A549 (cell line): Measurements from ENCODE around the gene SLCO2A1.

Experiments
- CBX8 ChIP-seq: fragments of 200-600 bp; sonication (generic); IDR thresholded peaks from 2 replicates; pipeline ENCODE4 v1.6.1; 2016
- CTCF ChIP-seq: fragments of >200 bp; sonication (Bioruptor Twin); formaldehyde crosslinking; IDR thresholded peaks from 3 replicates; pipeline ENCODE4 v1.5.1; 2016
- EP300 ChIP-seq, 2 experiments: fragments of >200 bp; sonication (Bioruptor Twin); formaldehyde crosslinking; IDR thresholded peaks; 2 replicates in 1 of 2; 3 replicates in 1 of 2; pipeline ENCODE4 v1.6.1; 2016 to 2017
- MAFK ChIP-seq: fragments of 450-650 bp; IDR thresholded peaks from 2 replicates; pipeline ENCODE4 v1.6.1; 2014; ENCODE audit not compliant: partially characterized antibody
- POLR2AphosphoS2 ChIP-seq: conservative IDR thresholded peaks from 2 replicates; pipeline ENCODE4 v1.6.1; 2012; ENCODE audit warnings: low read length, improper control_type of control experiment, inconsistent platforms
- ZFP36 ChIP-seq: fragments of 450-650 bp; IDR thresholded peaks from 2 replicates; pipeline ENCODE4 v1.6.1; 2014; ENCODE audit warnings: borderline replicate concordance; ENCODE audit not compliant: partially characterized antibody

- TF ChIP-seq CBX8, result no peak
- TF ChIP-seq CTCF, result no peak
- TF ChIP-seq ZFP36, result no peak
- no peak for TF ChIP-seq EP300 (IDR thresholded peaks at IDR 0.05)
- no peak for TF ChIP-seq POLR2AphosphoS2
- TF ChIP-seq MAFK, result no peak
These were observed 30.2 kb upstream of the SLCO2A1 start for GRCh38 chr3:134059671-134060560.
